WTC11 (cell line): ENCODE results near the gene VPS8. TPM values are rescaled to one million over a fixed set of nuclear protein-coding genes. Genes with fewer than 3 reads are reported as not detected.

ENCODE experiments used
- ATAC-seq: fragments of 200-7000 bp; cut with Tn5 transposase; 2 replicates; pipeline ENCODE4 v1.10.0; 2021; ENCODE audit warnings: mild to moderate bottlenecking, moderate library complexity
- CTCF ChIA-PET: fragments of 300-600 bp; sonication (Branson Sonifier 250); formaldehyde crosslinking; loops from one replicate; lab custom pipeline; 2021; ENCODE audit warnings: antibody characterized with exemption; lab: Charles Lee
- POLR2A ChIA-PET: fragments of 350-600 bp; sonication (Branson Sonifier 250); formaldehyde crosslinking; loops from one replicate; lab custom pipeline; 2021; ENCODE audit warnings: antibody characterized with exemption; lab: Charles Lee
- DNase-seq: peaks from one replicate; pipeline ENCODE4 v3.0.0; 2021; ENCODE audit warnings: low spot score
- H3K27ac Mint-ChIP-seq: 2 replicates; pipeline ENCODE4 v1.8.0; 2021; ENCODE audit warnings: mixed read lengths
- H3K27me3 Mint-ChIP-seq: 2 replicates; pipeline ENCODE4 v1.8.0; 2021; ENCODE audit warnings: low read depth, mild to moderate bottlenecking, moderate library complexity, mixed read lengths
- H3K36me3 Mint-ChIP-seq: 2 replicates; pipeline ENCODE4 v1.8.0; 2021; ENCODE audit warnings: mixed read lengths
- H3K4me1 Mint-ChIP-seq: 2 replicates; pipeline ENCODE4 v1.8.0; 2022; ENCODE audit warnings: mixed read lengths
- H3K4me3 Mint-ChIP-seq: 2 replicates; pipeline ENCODE4 v1.8.0; 2021; ENCODE audit warnings: mild to moderate bottlenecking, moderate library complexity, mixed read lengths
- H3K9me3 Mint-ChIP-seq: 2 replicates; pipeline ENCODE4 v1.8.0; 2021; ENCODE audit warnings: mixed read lengths
- CTCF ChIP-seq: fragments of 200-600 bp; IDR thresholded peaks from 2 replicates; pipeline ENCODE4 v1.8.0; 2022; ENCODE audit warnings: antibody characterized with exemption
- ELF4 ChIP-seq: sonication (generic); formaldehyde crosslinking; IDR thresholded peaks from 2 replicates; pipeline ENCODE4 v1.8.1; 2022; ENCODE audit warnings: low read depth, mild to moderate bottlenecking, moderate library complexity, missing genetic modification reagents
- FOXK1 ChIP-seq: sonication (generic); formaldehyde crosslinking; IDR thresholded peaks from 2 replicates; pipeline ENCODE4 v1.8.0; 2022; ENCODE audit warnings: mild to moderate bottlenecking, moderate library complexity, missing genetic modification reagents
- FOXP1 ChIP-seq: sonication (generic); formaldehyde crosslinking; IDR thresholded peaks from 2 replicates; pipeline ENCODE4 v1.8.0; 2022; ENCODE audit warnings: missing genetic modification reagents, mild to moderate bottlenecking, moderate library complexity, borderline replicate concordance
- FOXP4 ChIP-seq: sonication (generic); formaldehyde crosslinking; IDR thresholded peaks from 2 replicates; pipeline ENCODE4 v1.8.0; 2022; ENCODE audit warnings: mild to moderate bottlenecking, missing genetic modification reagents
- GABPB1 ChIP-seq: sonication (generic); formaldehyde crosslinking; IDR thresholded peaks from 2 replicates; pipeline ENCODE4 v1.8.1; 2023; ENCODE audit warnings: mild to moderate bottlenecking, missing genetic modification reagents
- GRHL2 ChIP-seq: fragments of 250-450 bp; sonication (Bioruptor Pico); IDR thresholded peaks from 2 replicates; pipeline ENCODE4 v1.8.0; 2022; ENCODE audit warnings: mild to moderate bottlenecking, moderate library complexity; ENCODE audit not compliant: insufficient replicate concordance, severe bottlenecking
- JAZF1 ChIP-seq: fragments of 250-450 bp; sonication (Bioruptor Pico); IDR thresholded peaks from 2 replicates; pipeline ENCODE4 v1.9.0; 2021; ENCODE audit warnings: moderate library complexity, mild to moderate bottlenecking, inconsistent platforms
- JUN ChIP-seq: sonication (generic); formaldehyde crosslinking; IDR thresholded peaks from 2 replicates; pipeline ENCODE4 v1.8.0; 2023; ENCODE audit warnings: mild to moderate bottlenecking, missing genetic modification reagents
- NFATC4 ChIP-seq: fragments of 250-450 bp; sonication (Bioruptor Pico); IDR thresholded peaks from 2 replicates; pipeline ENCODE4 v1.9.0; 2021; ENCODE audit warnings: mild to moderate bottlenecking
- NR3C1 ChIP-seq: sonication (generic); formaldehyde crosslinking; conservative IDR thresholded peaks from 2 replicates; pipeline ENCODE4 v1.8.1; 2023; ENCODE audit warnings: low read depth, mild to moderate bottlenecking, missing genetic modification reagents
- RORB ChIP-seq: fragments of 250-450 bp; sonication (Bioruptor Pico); IDR thresholded peaks from 2 replicates; pipeline ENCODE4 v1.9.0; 2021; ENCODE audit warnings: mild to moderate bottlenecking
- TEAD1 ChIP-seq: sonication (generic); formaldehyde crosslinking; IDR thresholded peaks from 2 replicates; pipeline ENCODE4 v1.8.0; 2022; ENCODE audit warnings: mild to moderate bottlenecking, missing genetic modification reagents
- TEAD4 ChIP-seq: sonication (generic); formaldehyde crosslinking; IDR thresholded peaks from 2 replicates; pipeline ENCODE4 v1.8.0; 2022; ENCODE audit warnings: mild to moderate bottlenecking, missing genetic modification reagents
- ZBTB21 ChIP-seq: sonication (generic); formaldehyde crosslinking; IDR thresholded peaks from 2 replicates; pipeline ENCODE4 v1.8.1; 2023; ENCODE audit warnings: mild to moderate bottlenecking, missing genetic modification reagents, borderline replicate concordance
- ZMAT4 ChIP-seq: fragments of 250-450 bp; sonication (Bioruptor Pico); IDR thresholded peaks from 2 replicates; pipeline ENCODE4 v1.9.0; 2021; ENCODE audit warnings: mild to moderate bottlenecking
- ZNF121 ChIP-seq: sonication (generic); formaldehyde crosslinking; IDR thresholded peaks from 2 replicates; pipeline ENCODE4 v1.8.0; 2023; ENCODE audit warnings: missing genetic modification reagents
- ZNF396 ChIP-seq: fragments of 250-450 bp; sonication (Bioruptor Pico); IDR thresholded peaks from 2 replicates; pipeline ENCODE4 v1.8.0; 2021; ENCODE audit warnings: mild to moderate bottlenecking, moderate library complexity, borderline replicate concordance
- total RNA-seq: library from RNA; stranded (reverse); gene quantifications from 3 replicates; pipeline ENCODE4 v1.2.3, GENCODE V29; 2021
- TF ChIP-seq, protein P1 (sequence below): sonication (generic); formaldehyde crosslinking; IDR thresholded peaks from 2 replicates; pipeline ENCODE4 v1.8.1; 2023; ENCODE audit warnings: mild to moderate bottlenecking, moderate library complexity, missing genetic modification reagents
- TF ChIP-seq, protein P2 (sequence below): sonication (generic); formaldehyde crosslinking; IDR thresholded peaks from 2 replicates; pipeline ENCODE4 v1.8.1; 2022; ENCODE audit warnings: missing genetic modification reagents, borderline replicate concordance
- TF ChIP-seq, protein P3 (sequence below): sonication (generic); formaldehyde crosslinking; IDR thresholded peaks from 2 replicates; pipeline ENCODE4 v1.8.1; 2023; ENCODE audit warnings: mild to moderate bottlenecking, missing genetic modification reagents, moderate library complexity
- TF ChIP-seq, protein P4 (sequence below): sonication (generic); formaldehyde crosslinking; conservative IDR thresholded peaks from 2 replicates; pipeline ENCODE4 v1.8.1; 2022; ENCODE audit warnings: mild to moderate bottlenecking, missing genetic modification reagents

VPS8 gene
- total RNA-seq, 1 experiment from 2014 or later = 44.9 TPM

DNA sequence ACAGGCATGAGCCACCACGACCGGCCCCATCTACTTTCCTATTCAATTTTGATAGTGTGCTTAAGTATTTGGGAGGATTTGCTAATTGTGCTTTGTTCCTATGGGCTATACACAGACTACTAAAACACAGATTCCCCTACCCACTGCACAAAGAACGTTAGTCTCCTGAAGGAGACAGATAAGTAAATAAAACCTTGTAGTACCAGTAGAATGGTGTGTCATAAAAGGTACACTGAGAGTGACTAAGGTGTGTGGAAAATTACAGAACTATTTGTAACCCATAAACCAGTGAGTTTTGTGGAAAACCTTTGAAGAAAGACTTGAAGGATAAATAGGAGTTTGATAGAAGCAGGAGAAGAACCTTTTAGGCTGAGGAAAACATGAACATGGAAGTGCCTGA lies 158.2 kb downstream of the VPS8 start:
- DNase-seq (no peak), ATAC-seq (no peak)
- Mint-ChIP-seq H3K36me3 (peaks cover 27% of the 10 kb centered on the region), H3K4me1 (peaks cover 7% of the 10 kb centered on the region), H3K27ac (no peak overlapping the region), H3K9me3 (peaks cover 9% of the 10 kb centered on the region), H3K4me3 (no peak overlapping the region), H3K27me3 (no peaks in the 10 kb centered on the region)
- CTCF ChIA-PET = no interaction called here
- POLR2A ChIA-PET = no interaction called here
- TF ChIP-seq JUN (CRISPR knock-in tag) = no peak
- TF ChIP-seq TEAD1 (CRISPR knock-in tag) = no peak
- no peak for TF ChIP-seq GRHL2 (CRISPR knock-in tag)
- TF ChIP-seq, protein P1, sequence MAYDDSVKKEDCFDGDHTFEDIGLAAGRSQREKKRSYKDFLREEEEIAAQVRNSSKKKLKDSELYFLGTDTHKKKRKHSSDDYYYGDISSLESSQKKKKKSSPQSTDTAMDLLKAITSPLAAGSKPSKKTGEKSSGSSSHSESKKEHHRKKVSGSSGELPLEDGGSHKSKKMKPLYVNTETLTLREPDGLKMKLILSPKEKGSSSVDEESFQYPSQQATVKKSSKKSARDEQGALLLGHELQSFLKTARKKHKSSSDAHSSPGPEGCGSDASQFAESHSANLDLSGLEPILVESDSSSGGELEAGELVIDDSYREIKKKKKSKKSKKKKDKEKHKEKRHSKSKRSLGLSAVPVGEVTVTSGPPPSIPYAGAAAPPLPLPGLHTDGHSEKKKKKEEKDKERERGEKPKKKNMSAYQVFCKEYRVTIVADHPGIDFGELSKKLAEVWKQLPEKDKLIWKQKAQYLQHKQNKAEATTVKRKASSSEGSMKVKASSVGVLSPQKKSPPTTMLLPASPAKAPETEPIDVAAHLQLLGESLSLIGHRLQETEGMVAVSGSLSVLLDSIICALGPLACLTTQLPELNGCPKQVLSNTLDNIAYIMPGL (CRISPR knock-in tag) = no peak
- TF ChIP-seq NFATC4 (CRISPR knock-in tag) = no peak
- TF ChIP-seq, protein P2, sequence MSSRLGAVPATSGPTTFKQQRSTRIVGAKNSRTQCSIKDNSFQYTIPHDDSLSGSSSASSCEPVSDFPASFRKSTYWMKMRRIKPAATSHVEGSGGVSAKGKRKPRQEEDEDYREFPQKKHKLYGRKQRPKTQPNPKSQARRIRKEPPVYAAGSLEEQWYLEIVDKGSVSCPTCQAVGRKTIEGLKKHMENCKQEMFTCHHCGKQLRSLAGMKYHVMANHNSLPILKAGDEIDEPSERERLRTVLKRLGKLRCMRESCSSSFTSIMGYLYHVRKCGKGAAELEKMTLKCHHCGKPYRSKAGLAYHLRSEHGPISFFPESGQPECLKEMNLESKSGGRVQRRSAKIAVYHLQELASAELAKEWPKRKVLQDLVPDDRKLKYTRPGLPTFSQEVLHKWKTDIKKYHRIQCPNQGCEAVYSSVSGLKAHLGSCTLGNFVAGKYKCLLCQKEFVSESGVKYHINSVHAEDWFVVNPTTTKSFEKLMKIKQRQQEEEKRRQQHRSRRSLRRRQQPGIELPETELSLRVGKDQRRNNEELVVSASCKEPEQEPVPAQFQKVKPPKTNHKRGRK (CRISPR knock-in tag) = no peak
- no peak for TF ChIP-seq CTCF
- no peak for TF ChIP-seq ELF4 (CRISPR knock-in tag)
- TF ChIP-seq, all 79 proteins: peak for 0

- POLR2A ChIA-PET = no interaction called here
Measured at GRCh38 chr3:184977796-184978195, 165.8 kb downstream of the VPS8 start.

More at GRCh38 chr3:184977796-184978195, 165.8 kb downstream of the VPS8 start:
- Mint-ChIP-seq H3K27me3 (no peaks in the 10 kb centered on the region), H3K4me3 (no peak overlapping the region), H3K9me3 (peaks cover 30% of the 10 kb centered on the region), H3K4me1 (peaks cover 5% of the 10 kb centered on the region), H3K36me3 (peaks cover 40% of the 10 kb centered on the region), H3K27ac (no peak overlapping the region)
- TF ChIP-seq ZBTB21 (no peak), NR3C1 (CRISPR knock-in tag) (no peak), ZNF396 (CRISPR knock-in tag) (no peak), FOXP4 (no peak), TEAD4 (CRISPR knock-in tag) (no peak), FOXK1 (CRISPR knock-in tag) (no peak), FOXP1 (CRISPR knock-in tag) (no peak), GABPB1 (no peak), RORB (CRISPR knock-in tag) (no peak), ZMAT4 (no peak), ZNF121 (CRISPR knock-in tag) (no peak), JAZF1 (no peak)
- TF ChIP-seq, protein P3, sequence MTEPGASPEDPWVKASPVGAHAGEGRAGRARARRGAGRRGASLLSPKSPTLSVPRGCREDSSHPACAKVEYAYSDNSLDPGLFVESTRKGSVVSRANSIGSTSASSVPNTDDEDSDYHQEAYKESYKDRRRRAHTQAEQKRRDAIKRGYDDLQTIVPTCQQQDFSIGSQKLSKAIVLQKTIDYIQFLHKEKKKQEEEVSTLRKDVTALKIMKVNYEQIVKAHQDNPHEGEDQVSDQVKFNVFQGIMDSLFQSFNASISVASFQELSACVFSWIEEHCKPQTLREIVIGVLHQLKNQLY = no peak
- TF ChIP-seq, protein P4, sequence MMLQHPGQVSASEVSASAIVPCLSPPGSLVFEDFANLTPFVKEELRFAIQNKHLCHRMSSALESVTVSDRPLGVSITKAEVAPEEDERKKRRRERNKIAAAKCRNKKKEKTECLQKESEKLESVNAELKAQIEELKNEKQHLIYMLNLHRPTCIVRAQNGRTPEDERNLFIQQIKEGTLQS (CRISPR knock-in tag) = no peak
- CTCF ChIA-PET = no interaction called here
- ATAC-seq (no peak), DNase-seq (no peak)
